ENCODE data around the gene ZRANB3. TPM values are rescaled to one million over a fixed set of nuclear protein-coding genes. Genes with fewer than 3 reads are reported as not detected.
"Not testable (repeated sequence)": the region's sequence is repeated elsewhere in the genome, so short reads cannot be mapped to it uniquely, and the experiment has no call there.

Gene ZRANB3
- total and polyA plus RNA-seq, 2 donors = 2.6 to 8.0 TPM

GRCh38 chr2:135132314-135132713, 398.7 kb downstream of the ZRANB3 start:
- no peaks in the 10 kb centered on the region for H3K9me3 ChIP-seq (ENCODE audit: control insufficient read depth in 2 of 2, insufficient read depth in 1 of 2, low read length in 1 of 2)
- no peak for DNase-seq (ENCODE audit: low read depth in 6 of 9, low spot score in 9 of 9)
- peaks cover 15 to 46% of the 10 kb centered on the region in 2 donors for H3K36me3 ChIP-seq (ENCODE audit: control insufficient read depth in 2 of 2, insufficient read depth in 2 of 2, low read length in 1 of 2)
- H3K4me3 ChIP-seq (ENCODE audit: low read length in 2 of 2) = no peak overlapping the region
- 95% methylated on average over 1 of the region's 1 CpG for WGBS
- H3K4me1 ChIP-seq (ENCODE audit: control insufficient read depth in 2 of 2, insufficient read depth in 2 of 2, low read length in 2 of 2) = no peaks in the 10 kb centered on the region
- H3K27ac ChIP-seq (ENCODE audit: low read depth in 1 of 2, low read length in 1 of 2) = no peak overlapping the region
- no peaks in the 10 kb centered on the region for H3K27me3 ChIP-seq (ENCODE audit: control insufficient read depth in 2 of 2, insufficient read depth in 1 of 2, low read length in 1 of 2)

- H3K27ac ChIP-seq (ENCODE audit: low read depth in 1 of 2, low read length in 1 of 2) = no peak overlapping the region
- H3K4me3 ChIP-seq (ENCODE audit: low read length in 2 of 2) = no peak overlapping the region
- H3K4me1 ChIP-seq (ENCODE audit: control insufficient read depth in 2 of 2, insufficient read depth in 2 of 2, low read length in 2 of 2) = no peaks in the 10 kb centered on the region
- no peak for DNase-seq (ENCODE audit: low read depth in 6 of 9, low spot score in 9 of 9)
- no peaks in the 10 kb centered on the region for H3K27me3 ChIP-seq (ENCODE audit: control insufficient read depth in 2 of 2, insufficient read depth in 1 of 2, low read length in 1 of 2)
- peaks cover 12 to 41% of the 10 kb centered on the region in 2 donors for H3K36me3 ChIP-seq (ENCODE audit: control insufficient read depth in 2 of 2, insufficient read depth in 2 of 2, low read length in 1 of 2)
- no peaks in the 10 kb centered on the region for H3K9me3 ChIP-seq (ENCODE audit: control insufficient read depth in 2 of 2, insufficient read depth in 1 of 2, low read length in 1 of 2)
- WGBS = 100% methylated on average over 2 of the region's 2 CpGs
These were observed 400.3 kb downstream of the ZRANB3 start for GRCh38 chr2:135130751-135131150.

- WGBS = over 99% methylated on average over 2 of the region's 2 CpGs
- Histone ChIP-seq H3K36me3 (ENCODE audit: control insufficient read depth in 2 of 2, insufficient read depth in 2 of 2, low read length in 1 of 2) (peaks cover 13 to 29% of the 10 kb centered on the region in 2 donors), H3K27ac (ENCODE audit: low read depth in 1 of 2, low read length in 1 of 2) (no peak overlapping the region), H3K4me1 (ENCODE audit: control insufficient read depth in 2 of 2, insufficient read depth in 2 of 2, low read length in 2 of 2) (no peaks in the 10 kb centered on the region), H3K4me3 (ENCODE audit: low read length in 2 of 2) (no peak overlapping the region), H3K9me3 (ENCODE audit: control insufficient read depth in 2 of 2, insufficient read depth in 1 of 2, low read length in 1 of 2) (no peaks in the 10 kb centered on the region), H3K27me3 (ENCODE audit: control insufficient read depth in 2 of 2, insufficient read depth in 1 of 2, low read length in 1 of 2) (no peaks in the 10 kb centered on the region)
- no peak for DNase-seq (ENCODE audit: low read depth in 6 of 9, low spot score in 9 of 9)
These were observed 405.1 kb downstream of the ZRANB3 start for GRCh38 chr2:135125940-135126339.

- no peak overlapping the region for H3K4me3 ChIP-seq (ENCODE audit: low read length in 2 of 2)
- WGBS = 99% methylated on average over 1 of the region's 1 CpG
- H3K27me3 ChIP-seq (ENCODE audit: control insufficient read depth in 2 of 2, insufficient read depth in 1 of 2, low read length in 1 of 2) = no peaks in the 10 kb centered on the region
- H3K36me3 ChIP-seq (ENCODE audit: control insufficient read depth in 2 of 2, insufficient read depth in 2 of 2, low read length in 1 of 2) = peaks cover 8 to 22% of the 10 kb centered on the region in 2 donors
- H3K27ac ChIP-seq (ENCODE audit: low read depth in 1 of 2, low read length in 1 of 2) = no peak overlapping the region
- no peaks in the 10 kb centered on the region for H3K9me3 ChIP-seq (ENCODE audit: control insufficient read depth in 2 of 2, insufficient read depth in 1 of 2, low read length in 1 of 2)
- no peak for DNase-seq (ENCODE audit: low read depth in 6 of 9, low spot score in 9 of 9)
- no peaks in the 10 kb centered on the region for H3K4me1 ChIP-seq (ENCODE audit: control insufficient read depth in 2 of 2, insufficient read depth in 2 of 2, low read length in 2 of 2)
These were observed 405.8 kb downstream of the ZRANB3 start for GRCh38 chr2:135124924-135125886.

- 99% methylated on average over 6 of the region's 6 CpGs for WGBS
- H3K4me3 ChIP-seq (ENCODE audit: low read length in 2 of 2); DNase-seq (ENCODE audit: low read depth in 6 of 9, low spot score in 9 of 9); H3K27ac ChIP-seq (ENCODE audit: low read depth in 1 of 2, low read length in 1 of 2); H3K9me3 ChIP-seq (ENCODE audit: control insufficient read depth in 2 of 2, insufficient read depth in 1 of 2, low read length in 1 of 2); H3K4me1 ChIP-seq (ENCODE audit: control insufficient read depth in 2 of 2, insufficient read depth in 2 of 2, low read length in 2 of 2); H3K27me3 ChIP-seq (ENCODE audit: control insufficient read depth in 2 of 2, insufficient read depth in 1 of 2, low read length in 1 of 2): not testable (repeated sequence)
- H3K36me3 ChIP-seq (ENCODE audit: control insufficient read depth in 2 of 2, insufficient read depth in 2 of 2, low read length in 1 of 2) = peaks cover 5 to 17% of the 10 kb centered on the region in 2 donors
These were observed 409.4 kb downstream of the ZRANB3 start for GRCh38 chr2:135121658-135122039.

GRCh38 chr2:135121016-135121657, 409.9 kb downstream of the ZRANB3 start:
- Histone ChIP-seq H3K4me1 (ENCODE audit: control insufficient read depth in 2 of 2, insufficient read depth in 2 of 2, low read length in 2 of 2) (no peaks in the 10 kb centered on the region), H3K27ac (ENCODE audit: low read depth in 1 of 2, low read length in 1 of 2) (no peak overlapping the region), H3K27me3 (ENCODE audit: control insufficient read depth in 2 of 2, insufficient read depth in 1 of 2, low read length in 1 of 2) (no peaks in the 10 kb centered on the region), H3K4me3 (ENCODE audit: low read length in 2 of 2) (no peak overlapping the region), H3K9me3 (ENCODE audit: control insufficient read depth in 2 of 2, insufficient read depth in 1 of 2, low read length in 1 of 2) (no peaks in the 10 kb centered on the region), H3K36me3 (ENCODE audit: control insufficient read depth in 2 of 2, insufficient read depth in 2 of 2, low read length in 1 of 2) (peaks cover 5 to 13% of the 10 kb centered on the region in 2 donors)
- DNase-seq (ENCODE audit: low read depth in 6 of 9, low spot score in 9 of 9) = no peak
- 99% methylated on average over 2 of the region's 2 CpGs for WGBS

GRCh38 chr2:135119582-135119981, 411.4 kb downstream of the ZRANB3 start:
- H3K27me3 ChIP-seq (ENCODE audit: control insufficient read depth in 2 of 2, insufficient read depth in 1 of 2, low read length in 1 of 2) = no peaks in the 10 kb centered on the region
- no peak overlapping the region for H3K27ac ChIP-seq (ENCODE audit: low read depth in 1 of 2, low read length in 1 of 2)
- H3K4me1 ChIP-seq (ENCODE audit: control insufficient read depth in 2 of 2, insufficient read depth in 2 of 2, low read length in 2 of 2) = no peaks in the 10 kb centered on the region
- no peaks in the 10 kb centered on the region for H3K9me3 ChIP-seq (ENCODE audit: control insufficient read depth in 2 of 2, insufficient read depth in 1 of 2, low read length in 1 of 2)
- no peak for DNase-seq (ENCODE audit: low read depth in 6 of 9, low spot score in 9 of 9)
- no peak overlapping the region for H3K4me3 ChIP-seq (ENCODE audit: low read length in 2 of 2)
- H3K36me3 ChIP-seq (ENCODE audit: control insufficient read depth in 2 of 2, insufficient read depth in 2 of 2, low read length in 1 of 2) = peaks cover 5 to 9% of the 10 kb centered on the region in 2 donors

DNA sequence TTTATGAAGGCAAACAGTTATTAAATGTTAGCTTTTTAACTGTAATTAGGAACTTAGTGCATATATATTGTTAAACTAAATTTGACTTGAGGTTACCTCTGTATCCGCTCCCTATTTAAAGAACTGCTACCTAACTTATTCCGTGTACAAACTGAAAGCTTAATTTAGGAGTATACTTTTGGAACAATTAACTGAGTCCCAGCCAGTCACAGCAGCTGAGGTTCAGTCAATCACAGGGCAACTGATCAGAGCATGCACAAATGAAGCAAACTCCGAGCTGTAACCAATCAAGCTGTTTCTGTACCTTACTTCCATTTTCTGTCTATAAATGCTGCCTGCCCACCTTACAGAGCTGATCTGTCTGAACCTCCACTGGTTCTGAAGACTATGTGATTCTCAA, 417.7 kb downstream of the ZRANB3 start:
- no peak for DNase-seq (ENCODE audit: low read depth in 6 of 9, low spot score in 9 of 9)
- no peak overlapping the region for H3K27ac ChIP-seq (ENCODE audit: low read depth in 1 of 2, low read length in 1 of 2)
- over 99% methylated on average over 3 of the region's 3 CpGs for WGBS
- peaks cover 8 to 22% of the 10 kb centered on the region in 2 donors for H3K36me3 ChIP-seq (ENCODE audit: control insufficient read depth in 2 of 2, insufficient read depth in 2 of 2, low read length in 1 of 2)
- no peaks in the 10 kb centered on the region for H3K4me1 ChIP-seq (ENCODE audit: control insufficient read depth in 2 of 2, insufficient read depth in 2 of 2, low read length in 2 of 2)
- no peak overlapping the region for H3K4me3 ChIP-seq (ENCODE audit: low read length in 2 of 2)
- no peaks in the 10 kb centered on the region for H3K9me3 ChIP-seq (ENCODE audit: control insufficient read depth in 2 of 2, insufficient read depth in 1 of 2, low read length in 1 of 2)
- H3K27me3 ChIP-seq (ENCODE audit: control insufficient read depth in 2 of 2, insufficient read depth in 1 of 2, low read length in 1 of 2) = no peaks in the 10 kb centered on the region
